ENCODE data around the gene MT1A.

DNA sequence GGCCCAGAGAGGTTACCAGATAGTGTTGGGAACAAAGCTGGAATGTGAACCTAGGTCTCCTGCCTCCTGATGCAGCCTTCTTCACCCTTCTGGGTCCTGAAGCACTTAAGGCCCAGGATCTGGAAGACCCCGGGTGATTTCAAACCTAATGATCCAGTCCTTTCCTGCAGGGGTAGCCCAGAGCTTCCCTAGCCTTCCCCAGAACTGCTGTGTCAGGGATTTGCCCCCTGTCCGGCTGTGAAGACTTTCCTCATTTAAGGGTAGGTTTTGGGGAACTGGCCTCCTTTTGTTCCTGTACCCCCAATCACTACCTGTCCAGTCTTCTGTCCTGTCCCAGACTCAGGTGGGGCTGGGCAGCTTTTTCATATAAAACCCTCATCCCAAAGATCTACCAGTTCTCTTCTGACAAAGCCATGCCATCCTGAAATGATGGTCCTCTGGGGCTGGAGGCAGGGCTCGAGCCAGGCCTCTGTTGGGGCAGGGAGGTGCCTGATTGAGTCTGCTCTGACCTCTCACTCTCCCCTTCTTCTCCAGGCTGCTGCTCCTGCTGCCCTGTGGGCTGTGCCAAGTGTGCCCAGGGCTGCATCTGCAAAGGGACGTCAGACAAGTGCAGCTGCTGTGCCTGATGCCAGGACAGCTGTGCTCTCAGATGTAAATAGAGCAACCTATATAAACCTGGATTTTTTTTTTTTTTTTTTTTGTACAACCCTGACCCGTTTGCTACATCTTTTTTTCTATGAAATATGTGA, 45.1 kb downstream of the MT1A start:
- TF ChIP-seq, protein P1, sequence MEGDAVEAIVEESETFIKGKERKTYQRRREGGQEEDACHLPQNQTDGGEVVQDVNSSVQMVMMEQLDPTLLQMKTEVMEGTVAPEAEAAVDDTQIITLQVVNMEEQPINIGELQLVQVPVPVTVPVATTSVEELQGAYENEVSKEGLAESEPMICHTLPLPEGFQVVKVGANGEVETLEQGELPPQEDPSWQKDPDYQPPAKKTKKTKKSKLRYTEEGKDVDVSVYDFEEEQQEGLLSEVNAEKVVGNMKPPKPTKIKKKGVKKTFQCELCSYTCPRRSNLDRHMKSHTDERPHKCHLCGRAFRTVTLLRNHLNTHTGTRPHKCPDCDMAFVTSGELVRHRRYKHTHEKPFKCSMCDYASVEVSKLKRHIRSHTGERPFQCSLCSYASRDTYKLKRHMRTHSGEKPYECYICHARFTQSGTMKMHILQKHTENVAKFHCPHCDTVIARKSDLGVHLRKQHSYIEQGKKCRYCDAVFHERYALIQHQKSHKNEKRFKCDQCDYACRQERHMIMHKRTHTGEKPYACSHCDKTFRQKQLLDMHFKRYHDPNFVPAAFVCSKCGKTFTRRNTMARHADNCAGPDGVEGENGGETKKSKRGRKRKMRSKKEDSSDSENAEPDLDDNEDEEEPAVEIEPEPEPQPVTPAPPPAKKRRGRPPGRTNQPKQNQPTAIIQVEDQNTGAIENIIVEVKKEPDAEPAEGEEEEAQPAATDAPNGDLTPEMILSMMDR (IDR thresholded peaks at IDR 0.05; ENCODE audit: low read length): no peak
- TF ChIP-seq EZH2phosphoT487 (IDR thresholded peaks at IDR 0.05; ENCODE audit: low read length): no peak
- no peak for TF ChIP-seq EZH2 (optimal IDR thresholded peaks at IDR 0.05; ENCODE audit: low read depth, low read length)

Measured in MM.1S (cell line).